HG03159 (cell line): ENCODE measurements around the gene MAD1L1.

Experiments
- ATAC-seq: cut with Tn5 transposase; IDR thresholded peaks from one replicate; pipeline ENCODE4 v1.9.1; 2021; ENCODE audit warnings: mild to moderate bottlenecking, moderate library complexity; ENCODE audit not compliant: unreplicated experiment

Gene MAD1L1

GRCh38 chr7:2093843-2094220 is 138.9 kb downstream of the MAD1L1 start:
- no peak for ATAC-seq

GRCh38 chr7:2093215-2093842 is 139.4 kb downstream of the MAD1L1 start:
- ATAC-seq: no peak

GRCh38 chr7:2092279-2092678 is 140.5 kb downstream of the MAD1L1 start:
- no peak for ATAC-seq

GRCh38 chr7:2090526-2091520 is 141.9 kb downstream of the MAD1L1 start:
- no peak for ATAC-seq

- no peak for ATAC-seq
These were observed 143.9 kb downstream of the MAD1L1 start for GRCh38 chr7:2088801-2089200.

- no peak for ATAC-seq
These were observed 145.0 kb downstream of the MAD1L1 start for GRCh38 chr7:2087744-2088143.

GRCh38 chr7:2086229-2086628 is 146.5 kb downstream of the MAD1L1 start:
- ATAC-seq: no peak

- no peak for ATAC-seq
These were observed 146.9 kb downstream of the MAD1L1 start for GRCh38 chr7:2085804-2086203.

GRCh38 chr7:2084781-2085505 is 147.8 kb downstream of the MAD1L1 start:
- no peak for ATAC-seq

- no peak for ATAC-seq
These were observed 148.4 kb downstream of the MAD1L1 start for GRCh38 chr7:2084331-2084730.

GRCh38 chr7:2083362-2083761 is 149.4 kb downstream of the MAD1L1 start:
- ATAC-seq: no peak

- no peak for ATAC-seq
These were observed 150.4 kb downstream of the MAD1L1 start for GRCh38 chr7:2082139-2082998.

- ATAC-seq: no peak
These were observed 151.1 kb downstream of the MAD1L1 start for GRCh38 chr7:2081526-2082135.

- ATAC-seq: no peak
These were observed 152.3 kb downstream of the MAD1L1 start for GRCh38 chr7:2080477-2080876.

GRCh38 chr7:2080060-2080387 is 152.7 kb downstream of the MAD1L1 start:
- ATAC-seq: no peak

- no peak for ATAC-seq
These were observed 153.2 kb downstream of the MAD1L1 start for GRCh38 chr7:2079332-2080059.

GRCh38 chr7:2078899-2079298 is 153.8 kb downstream of the MAD1L1 start:
- ATAC-seq: no peak

GRCh38 chr7:2076649-2077064 is 156.1 kb downstream of the MAD1L1 start:
- no peak for ATAC-seq

- no peak for ATAC-seq
These were observed 156.9 kb downstream of the MAD1L1 start for GRCh38 chr7:2075811-2076210.

GRCh38 chr7:2074691-2075090 is 158.1 kb downstream of the MAD1L1 start:
- no peak for ATAC-seq
